GM23338 (cell line): ENCODE results near the gene AGO4.

Experiments
- EZH2 ChIP-seq: fragments of 200-600 bp; sonication (generic); IDR thresholded peaks from one replicate; pipeline ENCODE4 v1.8.0; 2017; ENCODE audit warnings: antibody characterized with exemption, mild to moderate bottlenecking, low read depth; ENCODE audit not compliant: unreplicated experiment
- EZH2phosphoT487 ChIP-seq: fragments of 200-600 bp; sonication (generic); IDR thresholded peaks from one replicate; pipeline ENCODE4 v1.8.1; 2018; ENCODE audit warnings: antibody characterized with exemption; ENCODE audit not compliant: unreplicated experiment
- ZNF114 ChIP-seq: fragments of 250-450 bp; sonication (Bioruptor Pico); IDR thresholded peaks from 2 replicates; pipeline ENCODE4 v1.5.0; 2020; ENCODE audit warnings: mild to moderate bottlenecking, moderate library complexity
- TF ChIP-seq, protein P1 (sequence below), 2 experiments: fragments of 200-600 bp in 1 of 2; sonication (generic) in 1 of 2; conservative IDR thresholded peaks; 2 replicates each; pipeline versions ENCODE4 v1.5.1 to v1.6.1; 2016 to 2017; ENCODE audit warnings: antibody characterized with exemption in 2 of 2, low read depth in 2 of 2, mild to moderate bottlenecking in 2 of 2, moderate library complexity in 1 of 2

DNA sequence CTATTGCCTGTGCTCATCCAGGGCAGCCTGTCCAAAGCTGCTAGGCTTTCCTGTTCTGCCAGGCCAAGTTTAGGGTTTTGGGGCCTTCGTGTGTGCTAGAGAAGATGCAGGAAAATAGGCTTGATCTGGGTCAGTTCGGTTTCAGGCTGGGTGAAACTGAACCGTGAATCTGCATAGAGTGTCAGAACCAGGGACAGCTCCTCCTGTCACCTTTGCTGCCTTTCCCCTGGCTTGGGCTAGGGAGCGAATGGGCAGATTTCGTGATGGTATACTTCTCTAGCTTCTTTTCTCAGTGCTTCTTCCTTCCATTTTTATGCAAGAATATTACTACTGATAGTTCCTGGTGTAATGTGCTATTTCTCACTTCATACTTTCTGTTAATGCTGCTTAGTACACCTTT, 69.2 kb downstream of the AGO4 start:
- TF ChIP-seq EZH2 (no peak), EZH2phosphoT487 (no peak), ZNF114 (CRISPR knock-in tag) (no peak)
- TF ChIP-seq, protein P1, sequence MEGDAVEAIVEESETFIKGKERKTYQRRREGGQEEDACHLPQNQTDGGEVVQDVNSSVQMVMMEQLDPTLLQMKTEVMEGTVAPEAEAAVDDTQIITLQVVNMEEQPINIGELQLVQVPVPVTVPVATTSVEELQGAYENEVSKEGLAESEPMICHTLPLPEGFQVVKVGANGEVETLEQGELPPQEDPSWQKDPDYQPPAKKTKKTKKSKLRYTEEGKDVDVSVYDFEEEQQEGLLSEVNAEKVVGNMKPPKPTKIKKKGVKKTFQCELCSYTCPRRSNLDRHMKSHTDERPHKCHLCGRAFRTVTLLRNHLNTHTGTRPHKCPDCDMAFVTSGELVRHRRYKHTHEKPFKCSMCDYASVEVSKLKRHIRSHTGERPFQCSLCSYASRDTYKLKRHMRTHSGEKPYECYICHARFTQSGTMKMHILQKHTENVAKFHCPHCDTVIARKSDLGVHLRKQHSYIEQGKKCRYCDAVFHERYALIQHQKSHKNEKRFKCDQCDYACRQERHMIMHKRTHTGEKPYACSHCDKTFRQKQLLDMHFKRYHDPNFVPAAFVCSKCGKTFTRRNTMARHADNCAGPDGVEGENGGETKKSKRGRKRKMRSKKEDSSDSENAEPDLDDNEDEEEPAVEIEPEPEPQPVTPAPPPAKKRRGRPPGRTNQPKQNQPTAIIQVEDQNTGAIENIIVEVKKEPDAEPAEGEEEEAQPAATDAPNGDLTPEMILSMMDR (conservative IDR thresholded peaks at IDR 0.05; ENCODE audit: low read depth in 2 of 2): no peak
